ENCODE results near the gene LAMA1. TPM values are rescaled to one million over a fixed set of nuclear protein-coding genes. Genes with fewer than 3 reads are reported as not detected.

The LAMA1 gene
- total and polyA plus RNA-seq, 2 of the 8 experiments (the other 6 are each of a cell fraction or from before 2014, with no cell fraction given), result 30.4 to 48.7 TPM

GRCh38 chr18:7037470-7037869 is 80.1 kb downstream of the LAMA1 start (continued):
- no peak for TF ChIP-seq SUZ12 (IDR thresholded peaks at IDR 0.05; ENCODE audit: low read length)
- no peak for TF ChIP-seq CBX8 (IDR thresholded peaks at IDR 0.05; ENCODE audit: borderline replicate concordance, low read depth, low read length)
- TF ChIP-seq NRF1 (IDR thresholded peaks at IDR 0.05; ENCODE audit: low read depth, low read length), result no peak
- no peak for TF ChIP-seq NANOG (IDR thresholded peaks at IDR 0.05; ENCODE audit: insufficient read depth, low read depth, low read length, poor library complexity, severe bottlenecking)
- TF ChIP-seq SRF (IDR thresholded peaks at IDR 0.05; ENCODE audit: low read depth, low read length), result no peak

Measured in H1 (cell line).